Measurements from ENCODE around the gene HIRIP3. TPM values are rescaled to one million over a fixed set of nuclear protein-coding genes. Genes with fewer than 3 reads are reported as not detected.

HIRIP3 gene
- total RNA-seq, 1 experiment from 2014 or later = 19.0 TPM

DNA sequence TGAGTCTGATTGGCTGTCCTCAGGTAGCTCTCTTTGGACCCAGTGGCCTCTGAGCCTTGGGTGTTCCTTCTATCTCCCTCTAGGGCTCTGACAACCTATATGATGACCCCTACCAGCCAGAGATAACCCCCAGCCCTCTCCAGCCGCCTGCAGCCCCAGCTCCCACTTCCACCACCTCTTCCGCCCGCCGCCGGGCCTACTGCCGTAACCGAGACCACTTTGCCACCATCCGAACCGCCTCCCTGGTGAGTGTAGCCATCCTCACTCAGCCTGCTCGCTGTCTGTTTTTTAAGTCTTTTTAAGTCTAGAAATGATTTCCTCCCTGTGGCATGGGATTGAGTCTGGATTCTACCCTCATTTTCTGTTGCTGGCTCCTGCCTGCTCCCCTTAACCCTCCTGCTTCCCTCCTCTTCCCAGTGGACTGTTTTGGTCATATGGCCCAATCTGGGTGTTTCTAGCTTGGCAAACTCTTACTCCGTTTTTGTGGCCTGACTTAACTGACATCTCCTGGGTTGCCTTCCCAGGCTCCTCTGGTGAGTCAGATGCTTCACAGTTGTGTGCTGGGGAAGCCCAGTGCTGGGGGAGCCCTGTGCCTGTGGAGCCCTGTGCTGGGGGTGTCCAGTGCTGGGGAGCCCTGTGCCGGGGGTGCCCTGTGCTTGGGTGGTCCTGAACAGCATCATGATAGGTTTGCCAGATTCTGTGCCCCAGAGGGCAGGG, 11.8 kb downstream of the HIRIP3 start:
- DNase-seq (ENCODE audit: low read depth) = no peak

DNA sequence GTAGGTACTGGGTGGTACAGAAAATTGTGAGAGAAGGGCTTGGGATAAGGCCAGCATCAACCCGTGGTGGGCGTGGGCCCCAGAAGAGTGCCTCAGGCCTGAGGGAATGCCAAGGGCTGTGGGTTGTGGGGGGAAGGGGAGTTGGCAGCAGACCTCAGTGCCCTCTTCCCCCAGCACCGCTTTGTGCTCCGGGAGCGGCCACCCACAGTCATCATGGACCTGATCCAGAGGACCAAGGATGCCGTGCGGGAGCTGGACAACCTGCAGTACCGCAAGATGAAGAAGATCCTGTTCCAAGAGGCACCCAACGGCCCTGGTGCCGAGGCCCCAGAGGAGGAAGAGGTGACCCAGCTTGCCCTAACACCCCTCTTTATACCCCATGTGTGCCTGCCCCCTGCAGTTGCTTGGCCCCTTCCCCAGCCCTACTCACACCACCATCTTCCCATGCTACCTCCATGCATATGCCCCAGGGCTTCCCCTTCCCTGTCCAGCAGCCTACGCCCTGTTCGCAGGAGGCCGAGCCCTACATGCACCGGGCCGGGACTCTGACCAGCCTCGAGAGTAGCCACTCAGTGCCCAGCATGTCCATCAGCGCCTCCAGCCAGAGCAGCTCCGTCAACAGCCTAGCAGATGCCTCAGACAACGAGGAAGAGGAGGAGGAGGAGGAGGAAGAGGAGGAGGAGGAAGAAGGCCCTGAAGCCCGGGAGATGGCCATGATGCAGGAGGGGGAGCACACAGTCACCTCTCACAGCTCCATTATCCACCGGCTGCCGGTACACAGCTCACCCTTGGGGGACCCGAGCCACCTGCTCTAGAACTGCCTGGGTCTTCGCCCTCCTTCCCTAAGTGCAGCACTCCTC, 12.6 kb downstream of the HIRIP3 start:
- no peak for DNase-seq (ENCODE audit: low read depth)

DNA sequence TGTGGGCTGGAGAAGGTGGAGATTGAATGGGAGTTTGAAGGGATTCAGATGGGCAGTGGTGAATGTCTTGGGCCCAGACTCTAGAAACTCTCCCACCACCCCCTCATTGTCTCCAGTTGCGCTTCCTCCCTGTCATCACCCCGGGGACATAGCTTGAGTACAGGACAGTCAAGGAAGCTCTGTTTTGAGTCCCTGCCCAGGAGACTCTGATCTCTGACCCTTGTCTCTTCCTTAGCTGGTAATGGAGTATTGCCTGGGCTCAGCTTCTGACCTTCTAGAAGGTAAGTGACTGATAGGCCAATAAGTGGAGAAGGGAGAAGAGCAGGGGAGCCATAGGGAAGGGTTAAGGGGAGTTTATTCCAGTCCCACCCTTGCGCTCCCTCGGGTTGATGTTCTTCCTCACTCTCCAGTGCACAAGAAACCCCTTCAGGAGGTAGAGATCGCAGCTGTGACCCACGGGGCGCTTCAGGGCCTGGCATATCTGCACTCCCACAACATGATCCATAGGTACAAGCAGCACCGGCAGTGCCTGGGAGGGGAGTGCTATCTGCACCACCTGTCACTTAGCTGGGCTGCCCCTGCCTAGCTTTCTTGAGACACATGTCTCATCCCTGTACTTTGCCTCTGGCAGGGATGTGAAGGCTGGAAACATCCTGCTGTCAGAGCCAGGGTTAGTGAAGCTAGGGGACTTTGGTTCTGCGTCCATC, 16.7 kb downstream of the HIRIP3 start:
- DNase-seq (ENCODE audit: low read depth) = no peak

DNA sequence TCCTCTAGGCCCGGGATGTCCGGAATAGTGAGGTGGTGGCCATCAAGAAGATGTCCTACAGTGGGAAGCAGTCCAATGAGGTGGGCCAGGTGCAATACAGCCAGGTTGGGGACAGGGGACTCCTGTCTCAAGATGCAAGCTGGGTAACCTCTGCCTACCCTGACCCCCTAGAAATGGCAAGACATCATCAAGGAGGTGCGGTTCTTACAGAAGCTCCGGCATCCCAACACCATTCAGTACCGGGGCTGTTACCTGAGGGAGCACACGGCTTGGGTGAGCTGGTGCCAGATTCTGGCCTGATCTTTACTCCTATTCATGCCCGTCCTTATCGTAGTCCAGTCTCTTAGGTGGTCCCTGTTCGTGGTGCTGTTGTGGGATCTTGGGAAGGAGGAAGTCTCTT, 17.3 kb downstream of the HIRIP3 start:
- DNase-seq (ENCODE audit: low read depth) = no peak

GRCh38 chr16:29977063-29977825, 18.2 kb downstream of the HIRIP3 start:
- DNase-seq (ENCODE audit: low read depth) = no peak

GRCh38 chr16:29975811-29976511, 19.5 kb downstream of the HIRIP3 start:
- DNase-seq (ENCODE audit: low read depth) = no peak

GRCh38 chr16:29975134-29975538, 20.3 kb downstream of the HIRIP3 start:
- DNase-seq (ENCODE audit: low read depth) = no peak

DNA sequence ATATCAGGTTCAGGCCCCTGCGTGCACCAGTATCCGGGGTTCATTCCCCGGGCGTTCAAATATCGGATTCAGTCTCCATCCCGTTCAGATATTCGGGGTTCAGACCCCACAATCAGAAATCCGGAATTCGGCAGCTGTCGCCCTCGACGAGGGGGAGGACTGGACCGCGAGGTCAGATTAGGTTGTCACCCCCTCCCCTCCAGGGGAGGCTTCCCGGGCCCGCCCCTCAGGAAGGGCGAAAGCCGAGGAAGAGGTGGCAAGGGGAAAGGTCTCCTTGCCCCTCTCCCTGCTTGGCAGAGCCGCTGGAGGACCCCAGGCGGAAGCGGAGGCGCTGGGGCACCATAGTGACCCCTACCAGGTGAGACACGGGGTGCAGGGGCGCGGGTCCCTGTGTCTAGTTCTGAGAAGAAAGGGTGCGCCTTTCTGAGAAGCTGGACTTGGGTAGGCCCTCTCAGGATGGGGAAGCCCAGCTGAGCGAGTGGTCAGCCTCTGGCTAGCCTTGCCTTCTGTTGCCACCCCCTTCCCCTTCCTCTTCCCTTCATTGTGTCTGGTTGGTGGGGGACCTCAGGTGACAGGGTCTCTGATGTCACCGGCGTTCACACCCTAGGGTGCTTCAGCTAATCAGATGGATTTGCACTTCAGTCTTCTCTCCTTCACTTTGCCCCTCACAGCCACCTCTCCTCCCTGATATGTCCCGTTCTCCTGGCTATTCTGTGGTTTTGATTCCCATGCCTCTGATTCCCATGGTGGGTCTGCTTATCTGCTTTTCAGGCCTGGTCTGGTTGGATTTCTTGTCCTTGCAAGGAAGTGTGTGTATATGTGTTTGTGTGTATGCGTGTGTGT, 20.9 kb downstream of the HIRIP3 start:
- DNase-seq (ENCODE audit: low read depth) = peak; percentile 31

GRCh38 chr16:29973384-29974246, 21.8 kb downstream of the HIRIP3 start, which contains the start of gene TAOK2:
TSS of gene TAOK2 (plus strand) at chr16:29973868. CDS start at chr16:29977773, 3,905 bp downstream.
- DNase-seq (ENCODE audit: low read depth) = peak; percentile 98

GRCh38 chr16:29972992-29973383, 22.4 kb downstream of the HIRIP3 start:
- DNase-seq (ENCODE audit: low read depth) = no peak

- no peak for DNase-seq (ENCODE audit: low read depth)
These were observed 22.9 kb downstream of the HIRIP3 start for GRCh38 chr16:29972500-29972899.

DNA sequence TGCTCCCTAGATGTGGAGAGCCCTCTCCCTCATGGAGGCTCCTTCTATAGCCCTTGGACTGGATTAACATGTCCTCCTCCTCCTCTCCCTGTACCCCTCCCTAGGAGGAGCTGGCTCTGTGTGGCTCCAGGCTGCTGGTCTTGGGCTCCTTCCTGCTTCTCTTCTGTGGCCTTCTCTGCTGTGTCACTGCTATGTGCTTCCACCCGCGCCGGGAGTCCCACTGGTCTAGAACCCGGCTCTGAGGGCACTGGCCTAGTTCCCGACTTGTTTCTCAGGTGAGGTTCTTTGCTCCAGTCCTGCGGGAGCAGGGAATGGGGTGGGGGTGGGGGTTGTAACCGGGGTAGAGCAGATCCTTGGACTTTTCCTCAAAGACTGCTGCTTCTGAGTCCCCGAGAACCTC, 24.1 kb downstream of the HIRIP3 start:
- no peak for DNase-seq (ENCODE audit: low read depth)

DNA sequence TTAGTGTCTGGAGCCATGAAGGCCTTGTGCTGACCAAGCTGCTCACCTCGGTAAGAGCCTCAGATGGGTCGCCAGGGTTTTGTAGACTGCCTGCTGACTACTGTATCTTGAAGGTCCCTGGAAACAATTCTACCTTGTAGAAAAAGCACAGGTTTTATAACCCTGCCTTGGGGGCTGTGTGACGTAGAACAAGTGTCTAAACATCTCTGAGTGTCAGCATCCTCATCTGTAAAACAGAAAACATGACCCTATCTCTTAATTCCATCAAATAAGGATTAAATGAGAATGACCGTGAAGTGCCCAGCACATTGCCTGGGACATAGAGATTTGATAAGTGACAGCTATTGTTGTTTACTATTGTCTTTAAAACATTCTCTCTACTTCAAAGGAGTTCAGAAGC, 27.2 kb downstream of the HIRIP3 start:
- DNase-seq (ENCODE audit: low read depth) = no peak

DNA sequence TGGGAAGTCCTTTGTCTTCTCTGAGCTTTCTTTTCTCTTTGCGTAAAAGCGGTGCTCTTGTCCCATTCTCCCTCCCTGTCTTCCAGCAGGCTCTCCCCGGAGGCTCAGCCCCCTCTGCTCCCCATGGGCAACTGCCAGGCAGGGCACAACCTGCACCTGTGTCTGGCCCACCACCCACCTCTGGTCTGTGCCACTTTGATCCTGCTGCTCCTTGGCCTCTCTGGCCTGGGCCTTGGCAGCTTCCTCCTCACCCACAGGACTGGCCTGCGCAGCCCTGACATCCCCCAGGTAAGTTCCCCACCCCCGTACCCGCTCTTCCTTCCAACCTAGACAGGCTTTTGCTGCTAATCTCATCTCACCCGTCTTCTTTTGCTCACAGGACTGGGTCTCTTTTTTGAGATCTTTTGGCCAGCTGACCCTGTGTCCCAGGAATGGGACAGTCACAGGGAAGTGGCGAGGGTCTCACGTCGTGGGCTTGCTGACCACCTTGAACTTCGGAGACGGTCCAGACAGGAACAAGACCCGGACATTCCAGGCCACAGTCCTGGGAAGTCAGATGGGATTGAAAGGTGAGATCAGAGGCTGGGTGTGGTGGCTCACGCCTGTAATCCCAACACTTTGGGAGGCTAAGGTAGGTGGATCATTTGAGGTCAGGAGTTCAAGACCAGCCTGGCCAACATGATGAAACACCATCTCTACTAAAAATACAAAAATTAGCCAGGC, 32.2 kb downstream of the HIRIP3 start:
- no peak for DNase-seq (ENCODE audit: low read depth)

- DNase-seq (ENCODE audit: low read depth) = peak; percentile 54
These were observed 32.9 kb downstream of the HIRIP3 start for GRCh38 chr16:29962344-29962994.

DNA sequence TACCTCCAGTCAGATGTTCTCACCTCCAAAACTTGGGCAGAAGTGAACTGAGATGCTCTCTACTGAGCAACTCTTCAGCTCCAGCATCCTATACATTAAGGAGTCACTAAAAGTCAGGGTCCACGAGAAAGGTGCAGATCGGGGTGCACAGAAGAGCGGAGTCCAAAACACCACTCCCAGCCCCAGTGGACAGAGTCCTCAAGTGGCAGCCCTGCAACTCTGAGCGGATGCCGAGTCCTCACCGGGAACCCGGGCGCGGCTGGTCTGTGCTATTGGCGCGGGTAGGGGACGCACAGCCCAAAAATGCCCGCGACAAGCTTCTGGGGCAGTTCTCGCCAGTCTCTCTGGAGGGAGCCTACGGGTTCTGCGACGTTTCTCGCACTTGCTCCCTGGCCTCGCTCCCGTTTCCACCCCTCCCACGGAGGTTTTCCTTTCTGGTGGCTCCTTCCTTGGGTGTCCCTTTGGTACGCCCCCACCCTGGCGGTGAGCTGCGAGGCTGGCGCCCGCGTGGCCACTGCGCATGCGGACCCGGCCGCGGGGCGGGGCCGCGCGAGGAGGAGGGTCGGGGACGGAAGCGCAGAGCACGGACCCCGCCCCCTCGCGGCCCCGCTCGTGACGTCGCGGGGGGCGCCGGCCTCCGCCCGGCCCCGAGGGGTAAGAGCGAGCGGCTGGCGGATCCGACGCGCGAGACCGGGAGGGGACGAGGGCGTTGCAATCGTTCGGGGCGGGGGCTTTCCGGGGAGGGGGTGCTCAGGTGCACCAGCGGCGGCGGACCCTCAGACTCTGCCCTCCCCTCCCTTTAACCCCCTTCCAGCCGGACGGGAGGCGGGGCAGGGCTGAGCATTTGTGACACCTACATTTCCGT, 33.7 kb downstream of the HIRIP3 start, which contains the start of gene TMEM219:
TMEM219 (plus strand) TSS at position 601 of the 865 bp plus-strand sequence. CDS start 1,065 bp downstream, outside the sequence.
- DNase-seq (ENCODE audit: low read depth) = peak; percentile 87

GRCh38 chr16:29961127-29961478, 34.3 kb downstream of the HIRIP3 start:
- no peak for DNase-seq (ENCODE audit: low read depth)

Measured in M059J (cell line).